HFFc6 (cell line): ENCODE measurements around the gene PLPP3. TPM values are rescaled to one million over a fixed set of nuclear protein-coding genes. Genes with fewer than 3 reads are reported as not detected.

Source experiments
- DNase-seq: peaks from one replicate; pipeline ENCODE4 v3.0.0-alpha.2; 2018
- H3K27ac Mint-ChIP-seq: 2 replicates; pipeline ENCODE4 v1.8.0; 2020; ENCODE audit warnings: mild to moderate bottlenecking, mixed read lengths
- H3K27me3 Mint-ChIP-seq: 2 replicates; pipeline ENCODE4 v1.8.0; 2021; ENCODE audit warnings: mild to moderate bottlenecking, moderate library complexity, mixed read lengths; ENCODE audit not compliant: insufficient read depth
- H3K36me3 Mint-ChIP-seq: 2 replicates; pipeline ENCODE4 v1.8.0; 2021; ENCODE audit warnings: low read depth, mixed read lengths
- H3K4me1 Mint-ChIP-seq: 2 replicates; pipeline ENCODE4 v1.8.0; 2020; ENCODE audit warnings: low read depth, mixed read lengths
- H3K4me3 Mint-ChIP-seq: 2 replicates; pipeline ENCODE4 v1.8.0; 2020; ENCODE audit warnings: mild to moderate bottlenecking, moderate library complexity, mixed read lengths
- H3K9me3 Mint-ChIP-seq: 2 replicates; pipeline ENCODE4 v1.8.0; 2020; ENCODE audit warnings: mild to moderate bottlenecking, mixed read lengths
- total RNA-seq, 6 experiments: library from RNA; stranded (reverse); fragmentation: NEBNext Ultra II Directional; extraction: Animal tissue kit (Norgen Biotek cat#: 25700); gene quantifications; 2 replicates in 1 of 6; 3 replicates in 5 of 6; pipeline ENCODE4 v1.2.3, GENCODE V29; 2021
- TF ChIP-seq, protein P1 (sequence below): fragments of 200-600 bp; sonication (generic); IDR thresholded peaks from 2 replicates; pipeline ENCODE4 v1.5.0; 2021; ENCODE audit warnings: antibody characterized with exemption, mild to moderate bottlenecking

The PLPP3 gene
- total RNA-seq, 6 experiments from 2014 or later = 15.1 to 29.9 (median 24.8) TPM

DNA sequence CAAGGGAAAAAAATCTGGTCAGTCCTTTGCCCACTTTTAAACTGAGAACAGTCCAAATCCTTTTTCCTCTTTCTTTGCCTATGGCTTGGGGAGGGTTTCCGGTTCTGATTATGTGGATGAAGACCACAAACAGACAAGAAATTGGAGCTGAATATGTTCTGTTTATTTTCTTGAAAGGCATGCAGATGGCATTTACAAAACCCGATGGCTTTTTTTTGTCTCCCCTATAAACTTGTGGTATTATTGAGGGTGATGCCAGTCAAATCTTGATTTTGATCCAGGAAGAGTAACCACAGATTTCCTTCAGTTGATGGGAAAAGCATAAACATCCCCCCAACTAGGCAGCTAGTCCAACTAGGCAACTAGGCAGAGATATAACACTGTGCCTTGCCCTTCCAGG, 38.9 kb downstream of the PLPP3 start:
- TF ChIP-seq, protein P1, sequence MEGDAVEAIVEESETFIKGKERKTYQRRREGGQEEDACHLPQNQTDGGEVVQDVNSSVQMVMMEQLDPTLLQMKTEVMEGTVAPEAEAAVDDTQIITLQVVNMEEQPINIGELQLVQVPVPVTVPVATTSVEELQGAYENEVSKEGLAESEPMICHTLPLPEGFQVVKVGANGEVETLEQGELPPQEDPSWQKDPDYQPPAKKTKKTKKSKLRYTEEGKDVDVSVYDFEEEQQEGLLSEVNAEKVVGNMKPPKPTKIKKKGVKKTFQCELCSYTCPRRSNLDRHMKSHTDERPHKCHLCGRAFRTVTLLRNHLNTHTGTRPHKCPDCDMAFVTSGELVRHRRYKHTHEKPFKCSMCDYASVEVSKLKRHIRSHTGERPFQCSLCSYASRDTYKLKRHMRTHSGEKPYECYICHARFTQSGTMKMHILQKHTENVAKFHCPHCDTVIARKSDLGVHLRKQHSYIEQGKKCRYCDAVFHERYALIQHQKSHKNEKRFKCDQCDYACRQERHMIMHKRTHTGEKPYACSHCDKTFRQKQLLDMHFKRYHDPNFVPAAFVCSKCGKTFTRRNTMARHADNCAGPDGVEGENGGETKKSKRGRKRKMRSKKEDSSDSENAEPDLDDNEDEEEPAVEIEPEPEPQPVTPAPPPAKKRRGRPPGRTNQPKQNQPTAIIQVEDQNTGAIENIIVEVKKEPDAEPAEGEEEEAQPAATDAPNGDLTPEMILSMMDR = no peak
- H3K27me3 Mint-ChIP-seq = no peaks in the 10 kb centered on the region; the same call in 1 of the 2 replicates
- H3K4me3 Mint-ChIP-seq = no peak overlapping the region
- H3K36me3 Mint-ChIP-seq = peaks cover 11% of the 10 kb centered on the region; the same call in 1 of the 2 replicates
- H3K9me3 Mint-ChIP-seq = no peaks in the 10 kb centered on the region
- peaks cover 12% of the 10 kb centered on the region; the same call in 1 of the 2 replicates for H3K4me1 Mint-ChIP-seq
- no peak overlapping the region for H3K27ac Mint-ChIP-seq
- DNase-seq = no peak

DNA sequence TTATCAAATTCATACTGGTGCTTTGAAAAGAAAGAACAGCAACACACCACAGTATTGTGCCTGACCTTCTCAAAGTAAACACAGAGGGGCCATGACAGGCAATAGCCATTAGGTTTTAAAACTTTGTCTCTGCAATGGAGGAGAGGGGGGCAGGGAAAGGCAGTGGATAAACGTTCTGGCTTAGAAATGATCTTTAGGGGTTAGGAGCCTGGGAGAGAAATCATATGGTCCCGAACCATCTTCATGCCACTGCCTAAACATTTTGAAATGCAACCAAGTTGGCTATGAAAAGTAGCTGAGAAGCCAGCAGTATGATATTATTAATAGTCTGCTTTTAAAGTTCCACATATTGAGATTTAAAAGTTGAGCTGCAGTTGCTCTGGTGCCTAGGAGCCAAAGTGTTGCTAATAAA, 39.8 kb downstream of the PLPP3 start:
- H3K9me3 Mint-ChIP-seq = no peaks in the 10 kb centered on the region
- TF ChIP-seq, protein P1 = no peak
- peaks cover 12% of the 10 kb centered on the region; the same call in 1 of the 2 replicates for H3K4me1 Mint-ChIP-seq
- H3K4me3 Mint-ChIP-seq = no peak overlapping the region
- H3K36me3 Mint-ChIP-seq = peaks cover 15% of the 10 kb centered on the region; the same call in 1 of the 2 replicates
- no peak for DNase-seq
- H3K27me3 Mint-ChIP-seq = no peaks in the 10 kb centered on the region; the same call in 1 of the 2 replicates
- H3K27ac Mint-ChIP-seq = no peak overlapping the region

DNA sequence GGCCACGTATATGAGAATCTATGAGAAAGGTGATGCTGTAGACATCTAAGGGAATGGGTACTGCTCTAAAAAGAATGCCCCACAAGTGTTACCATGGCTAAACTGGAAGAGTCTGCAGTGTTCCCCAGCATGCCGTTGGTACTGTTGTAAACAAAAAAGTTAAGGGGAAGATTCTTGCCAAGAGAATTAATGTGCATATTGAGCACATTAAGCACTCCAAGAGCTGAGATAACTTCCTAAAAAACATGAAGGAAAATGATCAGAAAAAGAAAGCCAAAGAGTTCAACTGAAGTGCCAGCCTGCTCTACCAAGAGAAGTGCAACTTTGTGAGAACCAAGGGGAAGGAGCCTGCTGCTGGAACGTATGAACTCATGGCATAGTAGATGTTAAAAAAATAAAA, 40.8 kb downstream of the PLPP3 start:
- no peaks in the 10 kb centered on the region; the same call in 1 of the 2 replicates for H3K27me3 Mint-ChIP-seq
- TF ChIP-seq, protein P1 = no peak
- H3K36me3 Mint-ChIP-seq = peaks cover 20% of the 10 kb centered on the region; the same call in 1 of the 2 replicates
- peaks cover 12% of the 10 kb centered on the region; the same call in 1 of the 2 replicates for H3K4me1 Mint-ChIP-seq
- no peak for DNase-seq
- H3K4me3 Mint-ChIP-seq = no peak overlapping the region
- H3K27ac Mint-ChIP-seq = no peak overlapping the region
- no peaks in the 10 kb centered on the region for H3K9me3 Mint-ChIP-seq

DNA sequence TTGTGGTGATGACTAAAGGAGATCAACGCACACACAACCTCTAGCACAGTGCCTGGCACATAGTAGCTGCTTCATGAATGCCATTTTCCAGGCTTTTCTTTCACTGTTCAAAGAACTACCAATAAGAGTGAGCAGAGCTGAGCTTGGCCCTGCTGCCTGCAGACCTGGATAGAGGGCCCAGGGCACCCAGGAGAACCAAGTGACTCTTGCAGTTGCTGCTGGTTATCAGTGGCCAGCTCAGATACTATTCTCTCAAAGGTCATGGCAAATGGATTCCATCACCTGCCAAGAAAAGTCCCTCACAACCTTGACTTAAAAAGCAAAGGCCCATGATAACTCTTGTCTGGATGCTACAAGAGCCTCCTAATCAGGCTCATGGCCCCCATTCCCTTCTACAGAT, 41.7 kb downstream of the PLPP3 start:
- H3K4me3 Mint-ChIP-seq = no peak overlapping the region
- TF ChIP-seq, protein P1 = no peak

DNA sequence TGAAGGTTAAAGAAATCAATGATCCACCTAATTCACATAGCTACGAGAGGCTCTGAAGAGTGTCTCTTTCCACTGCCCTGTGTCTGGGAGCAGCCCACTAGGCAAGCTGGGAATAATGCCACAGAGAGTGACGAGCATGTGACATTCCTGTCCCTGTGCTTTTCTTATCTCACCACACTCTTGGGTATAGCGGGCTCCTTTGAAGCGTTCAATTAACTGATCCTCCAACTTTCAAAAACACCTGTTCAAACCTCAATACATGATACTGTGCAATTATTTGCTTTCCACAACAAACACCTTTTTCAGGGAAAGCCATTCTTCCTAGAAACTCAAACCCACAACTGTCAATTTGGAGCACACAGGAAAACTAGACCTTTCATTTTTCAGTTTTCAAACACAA, 43.4 kb downstream of the PLPP3 start:
- Mint-ChIP-seq H3K4me1 (peaks cover 10% of the 10 kb centered on the region; the same call in 1 of the 2 replicates), H3K27ac (no peak overlapping the region), H3K4me3 (no peak overlapping the region), H3K9me3 (no peaks in the 10 kb centered on the region), H3K36me3 (peaks cover 20% of the 10 kb centered on the region; the same call in 1 of the 2 replicates), H3K27me3 (no peaks in the 10 kb centered on the region; the same call in 1 of the 2 replicates)
- no peak for DNase-seq
- TF ChIP-seq, protein P1 = no peak

More for the DNA sequence above, 41.7 kb downstream of the PLPP3 start:
- H3K4me1 Mint-ChIP-seq = peaks cover 12% of the 10 kb centered on the region; the same call in 1 of the 2 replicates
- no peak for DNase-seq
- no peaks in the 10 kb centered on the region; the same call in 1 of the 2 replicates for H3K27me3 Mint-ChIP-seq
- H3K27ac Mint-ChIP-seq = no peak overlapping the region
- H3K36me3 Mint-ChIP-seq = peaks cover 20% of the 10 kb centered on the region; the same call in 1 of the 2 replicates
- H3K9me3 Mint-ChIP-seq = no peaks in the 10 kb centered on the region
